GM12878 (cell line): ENCODE measurements around the gene RARRES1. TPM values are rescaled to one million over a fixed set of nuclear protein-coding genes. Genes with fewer than 3 reads are reported as not detected.

ENCODE experiments used
- ATAC-seq: fragments of 200-7000 bp; cut with Tn5 transposase; 3 replicates; pipeline ENCODE4 v1.9.1; 2020; ENCODE audit warnings: mild to moderate bottlenecking, moderate library complexity
- BruUV-seq: library from RNA; stranded (reverse); fragments of 400-500 nt; replicated peaks from 2 replicates; lab custom pipeline; 2021; lab: Mats Ljungman, UMichigan
- CTCF ChIA-PET: fragments of 300-600 bp; sonication (Branson Sonifier 250); formaldehyde crosslinking; extraction: SDS; loops from one replicate; lab custom pipeline; 2021; ENCODE audit warnings: inconsistent platforms; lab: Yijun Ruan, JAX
- POLR2A ChIA-PET: fragments of 350-600 bp; formaldehyde crosslinking; extraction: SDS; loops from one replicate; lab custom pipeline; 2021; ENCODE audit warnings: inconsistent platforms; lab: Charles Lee
- RAD21 ChIA-PET: fragments of 300-600 bp; sonication (Branson Sonifier 250); formaldehyde crosslinking; loops from one replicate; lab custom pipeline; 2023; ENCODE audit warnings: antibody characterized with exemption; ENCODE audit not compliant: unreplicated experiment; lab: Charles Lee
- SMC1A ChIA-PET: fragments of 300-600 bp; sonication (Branson Sonifier 250); formaldehyde crosslinking; loops from one replicate; lab custom pipeline; 2023; ENCODE audit not compliant: unreplicated experiment, uncharacterized antibody; lab: Charles Lee
- DNase-seq: peaks from one replicate; pipeline ENCODE4 v3.0.0-alpha.2; 2011; ENCODE audit warnings: low read depth, low spot score
- FAIRE-seq: peaks from 3 replicates; lab custom pipeline; 2011; peaks lifted over from hg19 to GRCh38; lab: Jason Lieb, UNC
- H2AFZ ChIP-seq: 2 replicates; pipeline ENCODE4 v1.6.0; 2011; ENCODE audit warnings: low read depth, low read length, control low read depth; ENCODE audit not compliant: control insufficient read depth
- H3K27ac ChIP-seq: 2 replicates; pipeline ENCODE4 v1.5.1; 2011; ENCODE audit warnings: control low read depth; ENCODE audit not compliant: control insufficient read depth, insufficient read depth
- H3K27me3 ChIP-seq, 2 experiments: replicated peaks in 1 of 2; 2 replicates each; pipeline versions ENCODE4 v1.6.0 to v1.6.1; 2011; ENCODE audit warnings: low read length in 1 of 2; ENCODE audit not compliant: control insufficient read depth in 2 of 2, insufficient read depth in 2 of 2
- H3K36me3 ChIP-seq, 2 experiments: 2 replicates each; pipeline ENCODE4 v1.5.1; 2011; ENCODE audit warnings: low read length in 1 of 2; ENCODE audit not compliant: control insufficient read depth in 2 of 2, insufficient read depth in 2 of 2
- H3K4me1 ChIP-seq: 2 replicates; pipeline ENCODE4 v1.6.1; 2011; ENCODE audit warnings: mild to moderate bottlenecking, low read length, moderate library complexity, mixed read lengths; ENCODE audit not compliant: control insufficient read depth, insufficient read depth
- H3K4me2 ChIP-seq: 2 replicates; pipeline ENCODE4 v1.6.0; 2011; ENCODE audit warnings: control low read depth; ENCODE audit not compliant: control insufficient read depth, insufficient read depth
- H3K4me3 ChIP-seq: fragments of 200-600 bp; sonication (generic); 2 replicates; pipeline ENCODE4 v1.5.1; 2016
- H3K79me2 ChIP-seq: 2 replicates; pipeline ENCODE4 v1.6.0; 2011; ENCODE audit warnings: low read length; ENCODE audit not compliant: control insufficient read depth, insufficient read depth
- H3K9ac ChIP-seq: 2 replicates; pipeline ENCODE4 v1.8.0; 2011; ENCODE audit warnings: low read length, control low read depth, mixed read lengths; ENCODE audit not compliant: control insufficient read depth, insufficient read depth
- H3K9me3 ChIP-seq: replicated peaks from 3 replicates; pipeline ENCODE4 v1.5.1; 2011; ENCODE audit warnings: mild to moderate bottlenecking, low read length; ENCODE audit not compliant: control insufficient read depth, insufficient read depth
- H4K20me1 ChIP-seq: 2 replicates; pipeline ENCODE4 v1.6.0; 2011; ENCODE audit not compliant: control insufficient read depth, insufficient read depth
- BCL11A ChIP-seq: IDR thresholded peaks from 2 replicates; pipeline ENCODE4 v1.6.1; 2011; ENCODE audit warnings: low read depth, low read length
- HDGF ChIP-seq: fragments of 450-650 bp; IDR thresholded peaks from 2 replicates; pipeline ENCODE4 v1.6.1; 2016; ENCODE audit warnings: antibody characterized with exemption
- IKZF2 ChIP-seq, 2 experiments: fragments of 450-650 bp; IDR thresholded peaks; 2 replicates each; pipeline ENCODE4 v1.6.1; 2017; ENCODE audit warnings: mild to moderate bottlenecking in 2 of 2, moderate library complexity in 2 of 2
- NFYB ChIP-seq: IDR thresholded peaks from 2 replicates; pipeline ENCODE4 v1.6.1; 2011; ENCODE audit warnings: low read depth, mild to moderate bottlenecking, low read length, improper control_type of control experiment, moderate library complexity; ENCODE audit not compliant: insufficient read depth
- NR2C2 ChIP-seq: IDR thresholded peaks from 2 replicates; pipeline ENCODE4 v1.6.1; 2011; ENCODE audit warnings: borderline replicate concordance, low read depth; ENCODE audit not compliant: control insufficient read depth, insufficient read length
- PAX5 ChIP-seq: IDR thresholded peaks from 2 replicates; pipeline ENCODE4 v1.6.1; 2011; ENCODE audit warnings: low read depth, low read length, borderline replicate concordance
- RBBP5 ChIP-seq: fragments of 200-600 bp; sonication (generic); conservative IDR thresholded peaks from 2 replicates; pipeline ENCODE4 v1.6.1; 2016
- RELB ChIP-seq: fragments of 450-650 bp; IDR thresholded peaks from 2 replicates; pipeline ENCODE4 v1.6.1; 2017; ENCODE audit warnings: low read depth, mild to moderate bottlenecking, moderate library complexity
- SREBF1 ChIP-seq: IDR thresholded peaks from 2 replicates; pipeline ENCODE4 v1.6.1; 2012; ENCODE audit warnings: mild to moderate bottlenecking, low read length
- SUPT20H ChIP-seq: IDR thresholded peaks from 2 replicates; pipeline ENCODE4 v1.6.1; 2011; ENCODE audit warnings: low read depth, mild to moderate bottlenecking, low read length, moderate library complexity, borderline replicate concordance; ENCODE audit not compliant: control insufficient read depth
- TCF7 ChIP-seq: IDR thresholded peaks from 2 replicates; pipeline ENCODE4 v1.6.1; 2014; ENCODE audit warnings: antibody characterized with exemption, borderline replicate concordance
- WRNIP1 ChIP-seq: IDR thresholded peaks from 2 replicates; pipeline ENCODE4 v1.6.1; 2011; ENCODE audit warnings: low read depth, low read length, improper control_type of control experiment, borderline replicate concordance
- WGBS: methylation state at CpG from one replicate; pipeline ENCODE4 v1.1.6; 2016; ENCODE audit warnings: low lambda C conversion rate; ENCODE audit not compliant: insufficient replicate concordance, insufficient coverage; ENCODE audit errors: missing lambda C conversion rate; 5-methylcytosine and 5-hydroxymethylcytosine counted together
- in situ Hi-C: fragments of 300-500 bp; cut with MboI; formaldehyde crosslinking; loops from 9 replicates; pipeline ENCODE4 v1.14.3; 2018; ENCODE audit warnings: mixed read lengths
- intact Hi-C: fragments of 100-400 bp; cut with micrococcal nuclease; formaldehyde crosslinking; loops from one replicate; pipeline ENCODE4 v1.14.2; 2022; ENCODE audit not compliant: unreplicated experiment
- polyA plus RNA-seq, 11 experiments: library from polyadenylated mRNA; depleted of rRNA in 4 of 11; unstranded in 6 of 11; stranded (reverse) in 5 of 11; fragments of >200 nt; fragmentation: Nextera tagmentation in 4 of 11; fragmentation: Illumina TruSeq in 1 of 11; extraction: Ambion mirVana in 4 of 11; extraction: Trizol in 1 of 11; gene quantifications; 1 replicate in 1 of 11; 2 replicates in 10 of 11; pipeline versions ENCODE4 v1.2.1 to v1.2.3, GENCODE V29; 2011 to 2016; ENCODE audit warnings: inconsistent platforms in 2 of 11, missing spikeins in 2 of 11, low read depth in 1 of 11
- total RNA-seq, 4 experiments: library from RNA; depleted of rRNA in 3 of 4; stranded (reverse); fragments of >200 nt in 3 of 4; fragmentation: Illumina TruSeq in 1 of 4; extraction: Trizol in 1 of 4; gene quantifications; 2 replicates each; pipeline versions ENCODE4 v1.2.1 to v1.2.3, GENCODE V29; 2013 to 2021
- TF ChIP-seq, protein P1 (sequence below): fragments of 450-650 bp; IDR thresholded peaks from 2 replicates; pipeline ENCODE4 v1.6.1; 2017; ENCODE audit warnings: mild to moderate bottlenecking
- TF ChIP-seq, protein P2 (sequence below): fragments of 450-650 bp; formaldehyde crosslinking; IDR thresholded peaks from 2 replicates; pipeline ENCODE4 v1.5.0; 2022; ENCODE audit warnings: mild to moderate bottlenecking, missing genetic modification characterization
- TF ChIP-seq, protein P3 (sequence below): fragments of 150-350 bp; IDR thresholded peaks from 2 replicates; pipeline ENCODE4 v1.6.1; 2014; ENCODE audit warnings: mild to moderate bottlenecking, low read depth, low read length

The RARRES1 gene
- total and polyA plus RNA-seq, 10 of the 15 experiments (the other 5 are each of a cell fraction or from before 2014, with no cell fraction given): 0.02 to 0.83 (median 0.63) TPM; not detected in 7

GRCh38 chr3:158666416-158666815 is 65.8 kb downstream of the RARRES1 start (continued):
- TF ChIP-seq TCF7 (no peak), WRNIP1 (no peak), RBBP5 (no peak), SREBF1 (no peak)
- TF ChIP-seq, protein P1, sequence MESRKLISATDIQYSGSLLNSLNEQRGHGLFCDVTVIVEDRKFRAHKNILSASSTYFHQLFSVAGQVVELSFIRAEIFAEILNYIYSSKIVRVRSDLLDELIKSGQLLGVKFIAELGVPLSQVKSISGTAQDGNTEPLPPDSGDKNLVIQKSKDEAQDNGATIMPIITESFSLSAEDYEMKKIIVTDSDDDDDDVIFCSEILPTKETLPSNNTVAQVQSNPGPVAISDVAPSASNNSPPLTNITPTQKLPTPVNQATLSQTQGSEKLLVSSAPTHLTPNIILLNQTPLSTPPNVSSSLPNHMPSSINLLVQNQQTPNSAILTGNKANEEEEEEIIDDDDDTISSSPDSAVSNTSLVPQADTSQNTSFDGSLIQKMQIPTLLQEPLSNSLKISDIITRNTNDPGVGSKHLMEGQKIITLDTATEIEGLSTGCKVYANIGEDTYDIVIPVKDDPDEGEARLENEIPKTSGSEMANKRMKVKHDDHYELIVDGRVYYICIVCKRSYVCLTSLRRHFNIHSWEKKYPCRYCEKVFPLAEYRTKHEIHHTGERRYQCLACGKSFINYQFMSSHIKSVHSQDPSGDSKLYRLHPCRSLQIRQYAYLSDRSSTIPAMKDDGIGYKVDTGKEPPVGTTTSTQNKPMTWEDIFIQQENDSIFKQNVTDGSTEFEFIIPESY: no peak

GRCh38 chr3:158663832-158664231 is 68.4 kb downstream of the RARRES1 start:
- ChIA-PET SMC1A (interaction anchor here (0.8 kb wide), 1 partner anchor 12 kb away, joined by 3 read pairs; no protein-coding TSS in a partner anchor), CTCF (interaction anchor here (1.4 to 2.2 kb wide), 4 partner anchors 9 to 128 kb away, joined by 3 to 15 read pairs (median 6); partner anchors contain the start of genes GFM1 and LXN), RAD21 (no interaction called here), POLR2A (no interaction called here)
- no TSS peak for BruUV-seq
- ATAC-seq (no peak), FAIRE-seq (no peak), DNase-seq (no peak)
- Histone ChIP-seq H4K20me1 (no peaks in the 10 kb centered on the region), H3K4me3 (no peak overlapping the region), H3K79me2 (no peaks in the 10 kb centered on the region), H3K36me3 (peaks cover 1 to 31% of the 10 kb centered on the region in 2 experiments), H3K27me3 (no peaks in the 10 kb centered on the region), H3K9me3 (no peaks in the 10 kb centered on the region), H3K4me2 (no peak overlapping the region), H2AFZ (no peak overlapping the region), H3K27ac (no peak overlapping the region), H3K9ac (no peak overlapping the region), H3K4me1 (no peaks in the 10 kb centered on the region)
- in situ Hi-C loops: no loop called here
- whole genome bisulfite sequencing: 80% methylated on average over 1 of the region's 1 CpG
- intact Hi-C loops: no loop called here
- TF ChIP-seq NR2C2: no peak
- no peak for TF ChIP-seq RELB
- TF ChIP-seq, protein P2, sequence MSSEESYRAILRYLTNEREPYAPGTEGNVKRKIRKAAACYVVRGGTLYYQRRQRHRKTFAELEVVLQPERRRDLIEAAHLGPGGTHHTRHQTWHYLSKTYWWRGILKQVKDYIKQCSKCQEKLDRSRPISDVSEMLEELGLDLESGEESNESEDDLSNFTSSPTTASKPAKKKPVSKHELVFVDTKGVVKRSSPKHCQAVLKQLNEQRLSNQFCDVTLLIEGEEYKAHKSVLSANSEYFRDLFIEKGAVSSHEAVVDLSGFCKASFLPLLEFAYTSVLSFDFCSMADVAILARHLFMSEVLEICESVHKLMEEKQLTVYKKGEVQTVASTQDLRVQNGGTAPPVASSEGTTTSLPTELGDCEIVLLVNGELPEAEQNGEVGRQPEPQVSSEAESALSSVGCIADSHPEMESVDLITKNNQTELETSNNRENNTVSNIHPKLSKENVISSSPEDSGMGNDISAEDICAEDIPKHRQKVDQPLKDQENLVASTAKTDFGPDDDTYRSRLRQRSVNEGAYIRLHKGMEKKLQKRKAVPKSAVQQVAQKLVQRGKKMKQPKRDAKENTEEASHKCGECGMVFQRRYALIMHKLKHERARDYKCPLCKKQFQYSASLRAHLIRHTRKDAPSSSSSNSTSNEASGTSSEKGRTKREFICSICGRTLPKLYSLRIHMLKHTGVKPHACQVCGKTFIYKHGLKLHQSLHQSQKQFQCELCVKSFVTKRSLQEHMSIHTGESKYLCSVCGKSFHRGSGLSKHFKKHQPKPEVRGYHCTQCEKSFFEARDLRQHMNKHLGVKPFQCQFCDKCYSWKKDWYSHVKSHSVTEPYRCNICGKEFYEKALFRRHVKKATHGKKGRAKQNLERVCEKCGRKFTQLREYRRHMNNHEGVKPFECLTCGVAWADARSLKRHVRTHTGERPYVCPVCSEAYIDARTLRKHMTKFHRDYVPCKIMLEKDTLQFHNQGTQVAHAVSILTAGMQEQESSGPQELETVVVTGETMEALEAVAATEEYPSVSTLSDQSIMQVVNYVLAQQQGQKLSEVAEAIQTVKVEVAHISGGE: no peak
- no peak for TF ChIP-seq PAX5
- TF ChIP-seq SUPT20H: no peak
- no peak for TF ChIP-seq IKZF2 (IDR thresholded peaks at IDR 0.05)
- TF ChIP-seq, protein P3, sequence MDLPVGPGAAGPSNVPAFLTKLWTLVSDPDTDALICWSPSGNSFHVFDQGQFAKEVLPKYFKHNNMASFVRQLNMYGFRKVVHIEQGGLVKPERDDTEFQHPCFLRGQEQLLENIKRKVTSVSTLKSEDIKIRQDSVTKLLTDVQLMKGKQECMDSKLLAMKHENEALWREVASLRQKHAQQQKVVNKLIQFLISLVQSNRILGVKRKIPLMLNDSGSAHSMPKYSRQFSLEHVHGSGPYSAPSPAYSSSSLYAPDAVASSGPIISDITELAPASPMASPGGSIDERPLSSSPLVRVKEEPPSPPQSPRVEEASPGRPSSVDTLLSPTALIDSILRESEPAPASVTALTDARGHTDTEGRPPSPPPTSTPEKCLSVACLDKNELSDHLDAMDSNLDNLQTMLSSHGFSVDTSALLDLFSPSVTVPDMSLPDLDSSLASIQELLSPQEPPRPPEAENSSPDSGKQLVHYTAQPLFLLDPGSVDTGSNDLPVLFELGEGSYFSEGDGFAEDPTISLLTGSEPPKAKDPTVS: no peak
- no peak for TF ChIP-seq HDGF
- TF ChIP-seq NFYB: no peak
- TF ChIP-seq BCL11A: no peak
